Heart left ventricle (tissue), 16 donors: ENCODE measurements around the gene FEN1. TPM values are rescaled to one million over a fixed set of nuclear protein-coding genes. Genes with fewer than 3 reads are reported as not detected.

Experiments
- ATAC-seq, 4 donors: fragments of 200-7000 bp; cut with Tn5 transposase; one replicate each; pipeline ENCODE4 v1.9.1; 2020 to 2022; ENCODE audit warnings: moderate library complexity in 4 of 4, mild to moderate bottlenecking in 3 of 4, moderate number of reproducible peaks in 1 of 4
- DNase-seq, 5 donors: peaks; one replicate each; pipeline ENCODE4 v3.0.0-alpha.2; 2020
- H3K27ac ChIP-seq, 12 donors: fragments of 200-600 bp; sonication (generic) in 4 of 12; one replicate each; pipeline versions ENCODE4 v1.5.0 to v1.8.0; 2016 to 2022; ENCODE audit warnings: mild to moderate bottlenecking in 2 of 12
- H3K27me3 ChIP-seq, 9 donors: fragments of 200-600 bp; sonication (generic) in 2 of 9; one replicate each; pipeline versions ENCODE4 v1.5.1 to v1.8.0; 2016 to 2022; ENCODE audit warnings: mild to moderate bottlenecking in 3 of 9
- H3K36me3 ChIP-seq, 9 donors: fragments of 200-600 bp; sonication (generic) in 2 of 9; one replicate each; pipeline versions ENCODE4 v1.5.0 to v1.8.0; 2018 to 2022; ENCODE audit warnings: mild to moderate bottlenecking in 2 of 9
- H3K4me1 ChIP-seq, 12 donors: fragments of 200-600 bp; sonication (generic) in 4 of 12; one replicate each; pipeline versions ENCODE4 v1.5.0 to v1.8.0; 2016 to 2022; ENCODE audit warnings: mild to moderate bottlenecking in 3 of 12
- H3K4me3 ChIP-seq, 12 donors: fragments of 200-600 bp; sonication (generic) in 4 of 12; one replicate each; pipeline versions ENCODE4 v1.5.0 to v1.8.0; 2017 to 2022; ENCODE audit warnings: mild to moderate bottlenecking in 9 of 12, moderate library complexity in 4 of 12
- H3K9me3 ChIP-seq, 12 donors: fragments of 200-600 bp; sonication (generic) in 4 of 12; one replicate each; pipeline versions ENCODE4 v1.5.0 to v1.8.0; 2016 to 2022; ENCODE audit warnings: mild to moderate bottlenecking in 1 of 12
- CTCF ChIP-seq, 12 donors: fragments of 200-600 bp; sonication (generic) in 4 of 12; IDR thresholded peaks; one replicate each; pipeline versions ENCODE4 v1.5.0 to v1.8.0; 2018 to 2022; ENCODE audit warnings: antibody characterized with exemption in 12 of 12, mild to moderate bottlenecking in 5 of 12
- POLR2A ChIP-seq, 2 donors: fragments of 450-650 bp; IDR thresholded peaks; one replicate each; pipeline ENCODE4 v1.6.1; 2017; ENCODE audit warnings: antibody characterized with exemption in 2 of 2, mild to moderate bottlenecking in 2 of 2, moderate library complexity in 2 of 2
- WGBS, 4 donors: extraction: QIAGEN DNeasy Blood & Tissue Kit in 2 of 4; methylation state at CpG; one replicate each; pipeline versions ENCODE4 v1.1.5 to v1.1.7; 2013 to 2018; 5-methylcytosine and 5-hydroxymethylcytosine counted together
- intact Hi-C, 10 donors: fragments of 100-400 bp; cut with DNase I; formaldehyde crosslinking; loops; one replicate each; pipeline versions ENCODE4 v1.11.1 to v1.14.2; 2022
- polyA plus RNA-seq, 2 donors: library from polyadenylated mRNA; stranded (reverse); fragments of 200-250 nt; gene quantifications; one replicate each; pipeline ENCODE4 v1.2.3, GENCODE V29; 2013
- total RNA-seq, 9 donors: library from RNA; depleted of rRNA in 2 of 9; stranded (reverse); fragments of >200 nt in 2 of 9; fragmentation: NEBNext Ultra II Directional in 3 of 9; extraction: Animal tissue kit (Norgen Biotek cat#: 25700) in 3 of 9; gene quantifications; one replicate each; pipeline versions ENCODE4 v1.1.0 to v1.2.4, GENCODE V29; 2016 to 2023
- donor health status: ischemic (EF 13 %, LVEDD 7.1; RV severe dilation, severe dysfunction).
- donor health status: healthy with polysubstance abuse.
- donor health status: DM: no; HTN: yes; CAD: no.
- donor health status: DM: no; HTN: no; CAD: no.
- donor health status: ischemic (EF 25% LVEDD 6.9; RV normal size, moderate dysfunction).
- donor health status: ischemic (EF 25% LVEDD 5.7; RV mildly dilated, moderate dysfunction).
- donor health status: healthy.
- donor health status: DM: yes; HTN: yes; CAD: no.
- donor health status: ischemic (EF 35%, LVEDD 5.7; RV mildly dilated, moderate dysfunction).
- donor health status: nonischemic (EF 11% LVEDD 7.7; RV severe dilation, severe dysfunction).
- donor health status: DM: yes; HTN: yes; CAD: no.
- donor health status: PGD.
- donor health status: ischemic (EF 29% LVEDD 5.4; RV normal size, mild dysfunction).
- donor health status: nonischemic (EF 23%, LVEDD 6.1; RV moderate dilation, normal function).

FEN1 gene
- total and polyA plus RNA-seq, 11 donors, result 2.6 to 13.7 (median 6.8) TPM

GRCh38 chr11:61782299-61782698 lies 10.4 kb upstream of the FEN1 start:
- TF ChIP-seq CTCF (IDR thresholded peaks at IDR 0.05) (no peak), POLR2A (IDR thresholded peaks at IDR 0.05) (no peak)
- H3K36me3 ChIP-seq, result peaks cover 0 to 42% (median 30%) of the 10 kb centered on the region in 9 donors
- intact Hi-C loops, result no loop called here
- WGBS, 4 donors, result 87 to 92% (median 91%) methylated on average over 3 of the region's 3 CpGs
- H3K27ac ChIP-seq, result no peak overlapping the region
- ATAC-seq, result no peak
- no peaks in the 10 kb centered on the region for H3K27me3 ChIP-seq
- H3K4me1 ChIP-seq, result peaks cover 0 to 7% (median 4%) of the 10 kb centered on the region in 12 donors
- DNase-seq, result no peak
- no peaks in the 10 kb centered on the region for H3K9me3 ChIP-seq
- H3K4me3 ChIP-seq, result no peak overlapping the region

- intact Hi-C loops, result no loop called here
- no peak for TF ChIP-seq CTCF (IDR thresholded peaks at IDR 0.05)
- TF ChIP-seq POLR2A (IDR thresholded peaks at IDR 0.05), result no peak
- Histone ChIP-seq H3K4me3 (no peak overlapping the region), H3K27me3 (no peaks in the 10 kb centered on the region), H3K36me3 (peaks cover 0 to 47% (median 35%) of the 10 kb centered on the region in 9 donors), H3K4me1 (peaks cover 0 to 2% (median 0%) of the 10 kb centered on the region in 12 donors), H3K9me3 (no peaks in the 10 kb centered on the region), H3K27ac (no peak overlapping the region)
- WGBS, 4 donors, result 77 to 79% (median 78%) methylated on average over 8 to 11 of the region's 11 CpGs
- DNase-seq (peak in 1 of 5 donors; percentile 29), ATAC-seq (no peak)
Observed at GRCh38 chr11:61782841-61783240, 9.9 kb upstream of the FEN1 start.

- Histone ChIP-seq H3K27ac (no peak overlapping the region), H3K27me3 (no peaks in the 10 kb centered on the region), H3K4me3 (no peak overlapping the region), H3K9me3 (no peaks in the 10 kb centered on the region), H3K36me3 (peaks cover 0 to 58% (median 46%) of the 10 kb centered on the region in 9 donors), H3K4me1 (no peaks in the 10 kb centered on the region)
- ATAC-seq (no peak), DNase-seq (peak in 1 of 5 donors; percentile 32)
- 65 to 72% (median 67%) methylated on average over 12 to 13 of the region's 13 CpGs for WGBS, 4 donors
- TF ChIP-seq CTCF (IDR thresholded peaks at IDR 0.05) (no peak), POLR2A (IDR thresholded peaks at IDR 0.05) (no peak)
- intact Hi-C loops, result no loop called here
Observed at GRCh38 chr11:61783717-61784505, 8.8 kb upstream of the FEN1 start.

GRCh38 chr11:61784506-61784805 lies 8.3 kb upstream of the FEN1 start:
- H3K9me3 ChIP-seq, result no peaks in the 10 kb centered on the region
- H3K4me3 ChIP-seq, result no peak overlapping the region
- DNase-seq (peak in 1 of 5 donors; percentile 31), ATAC-seq (no peak)
- intact Hi-C loops, result no loop called here
- peaks cover 0 to 63% (median 51%) of the 10 kb centered on the region in 9 donors for H3K36me3 ChIP-seq
- no peak for TF ChIP-seq POLR2A (IDR thresholded peaks at IDR 0.05)
- TF ChIP-seq CTCF (IDR thresholded peaks at IDR 0.05), result no peak
- no peaks in the 10 kb centered on the region for H3K4me1 ChIP-seq
- 84 to 91% (median 86%) methylated on average over 5 to 7 of the region's 7 CpGs for WGBS, 4 donors
- no peaks in the 10 kb centered on the region for H3K27me3 ChIP-seq
- no peak overlapping the region for H3K27ac ChIP-seq
